HCT116 (cell line): ENCODE data around the gene NEK6.

Experiments
- CTCF ChIP-seq, 3 experiments: fragments of 200-600 bp in 1 of 3; sonication (generic) in 1 of 3; IDR thresholded peaks in 2 of 3; conservative IDR thresholded peaks in 1 of 3; 2 replicates each; pipeline ENCODE4 v1.5.1; 2012 to 2017; ENCODE audit warnings: low read depth in 2 of 3, low read length in 2 of 3, antibody characterized with exemption in 1 of 3, borderline replicate concordance in 1 of 3, control low read depth in 1 of 3, mild to moderate bottlenecking in 1 of 3, mixed read lengths in 1 of 3, mixed run types in 1 of 3, moderate library complexity in 1 of 3; ENCODE audit not compliant: insufficient read depth in 1 of 3
- ELF1 ChIP-seq: IDR thresholded peaks from 2 replicates; pipeline ENCODE4 v1.6.1; 2012; ENCODE audit warnings: low read depth, borderline replicate concordance
- EZH2 ChIP-seq: fragments of 200-600 bp; sonication (generic); IDR thresholded peaks from 2 replicates; pipeline ENCODE4 v1.6.1; 2017; ENCODE audit warnings: antibody characterized with exemption, mixed run types
- JUND ChIP-seq: IDR thresholded peaks from 2 replicates; pipeline ENCODE4 v1.6.1; 2012
- POLR2A ChIP-seq: IDR thresholded peaks from 2 replicates; pipeline ENCODE4 v1.7.0; 2011; ENCODE audit warnings: borderline replicate concordance; ENCODE audit not compliant: insufficient read depth, insufficient read length; ENCODE audit errors: extremely low read depth
- POLR2AphosphoS5 ChIP-seq: IDR thresholded peaks from 2 replicates; pipeline ENCODE4 v1.6.1; 2011; ENCODE audit warnings: mild to moderate bottlenecking, low read depth, low read length, moderate library complexity
- REST ChIP-seq: IDR thresholded peaks from 2 replicates; pipeline ENCODE4 v1.6.1; 2012; ENCODE audit warnings: low read depth
- YY1 ChIP-seq: IDR thresholded peaks from 2 replicates; pipeline ENCODE4 v1.6.1; 2011; ENCODE audit warnings: low read length, low read depth, moderate library complexity, mild to moderate bottlenecking; ENCODE audit not compliant: insufficient replicate concordance; ENCODE audit errors: extremely low read depth
- ZNF274 ChIP-seq: fragments of 200-500 bp; sonication (Bioruptor generic); IDR thresholded peaks from 2 replicates; pipeline ENCODE4 v1.6.1; 2014; ENCODE audit warnings: mild to moderate bottlenecking, low read depth, low read length, inconsistent platforms

- no peak for TF ChIP-seq REST
- no peak for TF ChIP-seq EZH2
- no peak for TF ChIP-seq POLR2A
- TF ChIP-seq CTCF (IDR thresholded peaks at IDR 0.05 in 2 of 3, conservative IDR thresholded peaks at IDR 0.05 in 1 of 3; ENCODE audit: borderline replicate concordance in 1 of 3, insufficient read depth in 1 of 3, low read depth in 2 of 3, low read length in 2 of 3) = no peak
- no peak for TF ChIP-seq ZNF274
- TF ChIP-seq POLR2AphosphoS5 = no peak
- no peak for TF ChIP-seq JUND
- TF ChIP-seq YY1 = no peak
- TF ChIP-seq ELF1 = no peak
Observed at GRCh38 chr9:124392254-124392870, 134.6 kb downstream of the NEK6 start.
